NOMO-1 treated with DMSO at 0.1 percent for 48 hours (cell line): Measurements from ENCODE around the gene MAGEA8.
"Not testable (repeated sequence)": the region's sequence is repeated elsewhere in the genome, so short reads cannot be mapped to it uniquely, and the experiment has no call there.

ENCODE experiments used
- DNase-seq: peaks from one replicate; lab custom pipeline; 2025; ENCODE audit not compliant: unreplicated experiment; lab: John Stamatoyannopoulos, UW

Gene MAGEA8

DNA sequence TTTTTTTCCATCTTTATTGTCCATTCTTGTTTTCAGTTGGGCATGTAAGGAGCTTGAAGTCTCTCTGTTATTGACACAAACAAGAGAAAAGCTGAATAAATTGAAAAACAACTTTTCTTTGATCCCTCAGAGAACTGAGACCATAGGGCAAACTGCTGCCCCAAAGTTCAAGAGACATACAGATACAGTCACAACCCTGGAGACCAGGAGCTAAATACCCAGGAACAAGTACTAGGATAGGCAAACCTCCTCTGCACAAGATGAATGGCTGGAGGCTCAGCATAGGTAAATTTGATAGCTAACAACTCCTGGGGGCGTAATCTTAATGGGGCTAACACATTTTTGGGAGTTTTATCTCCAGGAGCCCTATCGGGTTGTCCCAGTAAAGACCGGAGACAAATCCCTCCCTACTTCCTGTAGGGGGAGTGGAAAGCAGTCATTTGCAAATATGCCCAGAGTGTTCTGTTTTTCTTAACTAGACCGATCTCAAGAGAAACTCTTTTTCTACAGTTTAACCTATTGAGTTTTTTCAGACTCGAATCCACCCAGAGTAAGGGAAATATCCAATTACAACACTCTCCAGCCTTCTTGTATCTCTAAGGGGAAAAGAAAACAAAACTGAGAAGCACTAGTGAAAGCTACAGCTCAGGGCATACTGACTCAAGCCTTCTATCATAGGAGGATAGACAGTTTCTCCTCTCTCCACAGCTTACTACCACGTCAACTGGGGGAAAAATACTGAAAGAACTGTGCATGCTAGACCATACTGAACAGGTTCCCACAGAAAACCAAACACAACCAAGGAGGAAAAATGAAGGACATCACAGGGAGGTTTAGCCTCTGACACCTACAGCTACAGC is 23.1 kb downstream of the MAGEA8 start:
- no peak for DNase-seq

DNA sequence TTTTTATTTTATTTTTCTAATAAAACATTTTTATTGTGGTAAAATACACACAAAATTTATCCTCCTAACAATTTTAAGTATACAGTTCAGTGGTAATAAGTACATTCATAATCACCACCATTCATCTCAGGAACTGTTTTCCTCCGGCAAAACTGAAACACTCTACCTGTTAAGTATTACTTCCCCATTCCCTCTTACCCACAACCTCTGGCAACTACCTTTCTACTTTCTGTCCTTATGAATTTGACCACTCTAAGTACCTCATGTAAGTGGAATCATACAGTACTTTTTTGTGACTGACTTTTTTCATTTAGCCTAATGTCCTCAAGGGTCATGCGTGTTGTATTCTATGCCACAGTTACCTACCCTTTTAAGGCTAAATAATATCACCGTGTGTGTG is 27.3 kb downstream of the MAGEA8 start:
- DNase-seq, result no peak

DNA sequence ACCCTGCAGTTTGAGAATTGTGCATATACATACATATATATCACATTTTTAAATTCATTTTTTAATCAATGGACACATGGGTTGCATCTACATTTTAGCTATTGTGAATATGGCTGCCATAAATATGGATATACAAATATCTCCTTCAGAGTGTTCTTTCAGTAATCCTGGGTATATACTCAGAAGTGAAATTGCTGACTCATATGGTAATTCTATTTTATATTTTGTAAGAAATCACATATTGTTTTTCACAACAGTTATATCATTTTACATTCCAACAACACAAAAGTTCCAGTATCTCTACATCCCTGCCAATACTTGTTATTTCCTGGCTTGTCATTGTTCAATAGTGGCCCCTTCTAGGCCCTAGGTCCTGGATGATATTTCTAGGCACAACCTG is 27.7 kb downstream of the MAGEA8 start:
- DNase-seq, result no peak

DNA sequence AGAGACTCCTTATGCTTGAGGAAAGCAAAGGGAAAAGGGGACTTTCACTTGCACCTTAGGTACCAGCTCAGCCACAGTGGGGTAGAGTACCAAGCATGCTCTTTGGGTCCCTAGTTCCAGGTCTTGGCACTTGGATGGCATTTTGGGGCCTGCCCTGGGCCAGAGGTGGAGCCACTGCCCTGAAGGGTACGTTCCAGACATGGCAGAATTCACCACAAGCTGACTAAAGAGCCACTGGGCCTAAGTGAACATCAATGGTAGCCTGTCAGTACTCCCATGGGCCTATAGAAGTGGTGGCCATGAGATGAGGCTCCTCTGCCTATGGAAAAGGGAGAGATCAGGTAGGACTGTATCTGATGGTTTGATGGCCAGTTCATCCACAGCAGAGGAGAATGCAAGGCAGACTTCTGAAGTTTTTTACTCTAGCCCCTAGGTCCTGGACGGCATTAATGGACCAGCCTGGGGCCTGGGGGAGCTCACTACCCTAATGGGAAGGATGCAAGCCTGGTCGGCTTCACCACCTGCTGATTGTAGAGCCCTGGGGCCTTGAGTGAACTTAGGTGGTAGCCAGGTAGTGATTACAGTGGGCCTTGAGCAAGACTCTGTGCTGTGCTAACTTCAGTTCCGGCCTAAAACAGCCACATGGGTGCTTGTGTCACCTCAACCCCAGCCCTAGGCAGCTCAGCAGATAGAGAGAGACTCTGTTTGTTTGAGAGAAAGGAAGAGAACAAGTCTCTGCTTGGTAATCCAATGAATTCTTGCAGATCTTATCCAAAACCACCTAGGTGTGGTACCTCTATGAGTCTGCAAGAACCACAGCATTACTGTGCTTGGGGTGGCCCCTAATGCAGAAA is 28.6 kb downstream of the MAGEA8 start:
- peak; percentile 48 for DNase-seq

DNA sequence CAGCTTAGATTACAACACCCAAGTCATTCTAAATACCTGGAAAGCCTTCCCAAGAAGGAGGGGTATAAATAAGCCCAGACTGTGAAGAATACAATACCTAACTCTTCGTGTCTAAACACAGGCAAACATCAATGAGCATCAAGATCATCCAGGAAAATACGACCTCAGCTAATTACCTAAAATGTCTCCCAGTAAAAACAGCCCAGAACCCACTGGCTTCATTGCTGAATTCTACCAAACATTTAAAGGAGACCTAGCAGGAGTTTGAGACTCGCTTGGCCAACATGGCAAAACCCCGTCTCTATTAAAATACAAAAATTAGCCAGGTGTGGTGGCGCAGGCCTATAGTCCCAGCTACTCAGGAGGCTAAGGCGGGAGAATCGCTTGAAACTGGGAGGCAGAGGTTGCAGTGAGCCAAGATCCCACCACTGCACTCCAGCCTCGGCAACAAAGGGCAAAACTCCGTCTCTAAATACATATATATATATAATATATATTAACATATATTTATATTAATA is 29.3 kb downstream of the MAGEA8 start:
- peak; percentile 48 for DNase-seq

DNA sequence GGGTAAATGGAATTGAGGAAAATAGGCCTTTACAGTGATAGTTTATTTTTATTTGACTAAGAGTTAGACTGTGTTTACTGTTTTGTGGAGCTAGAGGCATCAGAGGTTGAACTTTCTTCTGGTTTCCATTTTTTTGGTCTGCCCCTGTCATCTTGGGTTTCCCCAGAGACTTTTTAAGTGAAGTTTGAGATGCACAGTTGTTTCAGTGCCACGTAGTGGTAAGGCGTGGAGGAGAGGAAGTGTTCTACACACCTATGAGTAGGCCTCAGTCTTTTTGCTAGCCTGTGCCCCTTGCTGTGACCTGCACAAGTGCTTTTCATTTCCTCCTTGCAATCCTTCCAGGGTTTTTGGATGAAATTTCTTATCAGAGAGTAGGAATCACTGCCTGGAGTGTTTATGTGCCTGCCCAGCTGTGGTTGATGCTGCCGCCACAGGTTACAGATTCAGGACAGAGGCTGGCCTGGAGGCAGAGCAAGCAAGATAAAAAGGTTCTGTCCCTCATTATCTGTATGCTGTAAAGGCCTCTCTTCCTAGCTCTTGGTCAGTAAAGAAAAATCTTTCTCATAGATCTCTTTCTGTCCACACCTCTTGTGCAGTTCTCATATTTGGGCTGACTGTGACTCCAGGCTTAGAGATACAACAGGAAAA is 35.9 kb downstream of the MAGEA8 start:
- DNase-seq, result no peak

DNA sequence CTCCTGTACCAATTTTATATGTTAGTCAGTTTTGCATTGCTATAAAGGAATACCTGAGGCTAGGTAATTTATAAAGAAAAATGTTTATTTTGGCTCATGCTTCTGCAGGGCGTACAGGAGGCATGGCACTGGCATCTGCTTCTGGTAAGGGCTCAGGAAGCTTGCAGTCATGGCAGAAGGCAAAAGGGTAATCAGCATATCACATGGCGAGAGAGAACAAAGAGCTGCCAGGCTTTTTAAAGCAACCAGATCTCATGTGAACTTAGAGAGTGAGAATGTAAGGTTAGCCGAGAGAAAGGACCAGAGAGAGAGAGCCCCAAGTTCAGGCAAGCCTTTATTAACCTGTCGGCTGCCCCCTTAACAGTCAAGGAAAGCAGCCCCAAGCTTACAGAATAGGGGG is 42.9 kb downstream of the MAGEA8 start:
- DNase-seq, result not testable (repeated sequence)

DNA sequence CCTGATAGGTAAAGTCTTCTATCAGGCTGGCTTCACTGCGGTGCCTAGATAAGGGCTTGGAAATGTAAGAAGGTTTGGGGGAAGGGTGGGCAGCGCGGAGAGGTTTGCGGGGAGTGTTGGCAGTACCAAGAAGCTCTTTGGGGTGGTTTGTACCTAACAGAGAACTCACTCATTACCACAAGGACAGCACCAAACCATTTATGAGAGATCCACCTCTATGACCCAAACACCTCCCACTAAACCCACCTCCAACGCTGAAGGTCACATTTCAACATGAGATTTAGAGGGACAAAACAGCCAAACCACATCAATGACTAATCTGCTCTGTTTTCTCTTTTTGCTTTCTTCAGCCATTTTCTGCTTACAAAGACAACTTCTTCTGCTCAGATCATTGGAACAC is 43.5 kb downstream of the MAGEA8 start:
- not testable (repeated sequence) for DNase-seq

DNA sequence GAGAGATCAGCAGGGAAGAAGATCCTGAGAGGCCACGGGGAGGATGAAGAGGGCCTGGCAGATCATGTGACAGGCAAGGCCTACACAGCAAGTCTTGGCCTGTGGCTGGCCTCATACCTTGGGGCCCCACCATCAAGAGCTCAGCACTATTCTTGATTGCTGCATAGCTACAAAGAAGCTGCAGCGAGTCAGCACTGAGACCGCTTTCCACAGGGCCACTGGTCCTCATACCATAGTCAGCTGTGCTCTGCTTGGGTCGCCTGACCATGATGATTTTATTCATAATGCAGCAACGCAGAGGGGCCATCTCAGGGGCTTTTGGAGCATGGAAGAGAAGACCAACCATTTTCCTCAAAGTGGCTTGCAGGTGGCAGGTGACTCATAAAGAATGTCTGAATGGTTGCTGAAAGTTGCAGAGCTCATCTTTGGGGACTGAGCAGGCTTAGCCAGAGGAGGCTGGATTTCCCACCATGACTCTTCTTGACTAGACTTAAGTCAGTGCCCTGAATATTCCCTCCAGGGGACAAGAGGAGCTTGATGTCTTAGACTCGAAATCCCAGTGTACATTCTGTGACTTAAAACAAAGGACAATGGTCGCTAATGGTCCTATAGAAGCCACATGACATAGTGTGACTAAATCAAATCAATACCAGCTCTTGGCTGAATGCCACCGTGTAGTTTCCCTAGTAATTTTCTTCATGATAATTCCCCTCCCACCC is 46.4 kb downstream of the MAGEA8 start:
- DNase-seq, result not testable (repeated sequence)

DNA sequence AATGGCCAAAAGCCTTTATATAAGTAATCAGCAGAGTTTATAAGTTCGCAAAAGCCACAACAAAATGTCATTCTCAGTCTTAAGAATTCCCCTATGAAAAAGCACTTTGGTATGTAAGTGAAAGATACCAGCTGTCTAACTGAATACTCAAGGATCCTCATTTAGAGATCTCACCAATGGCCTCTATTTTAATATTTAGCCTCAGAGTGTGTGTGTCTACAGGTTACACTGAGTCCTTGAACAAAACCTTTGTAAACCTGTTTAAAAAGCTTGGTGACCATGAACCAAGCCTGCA is 46.9 kb downstream of the MAGEA8 start:
- DNase-seq, result not testable (repeated sequence)

DNA sequence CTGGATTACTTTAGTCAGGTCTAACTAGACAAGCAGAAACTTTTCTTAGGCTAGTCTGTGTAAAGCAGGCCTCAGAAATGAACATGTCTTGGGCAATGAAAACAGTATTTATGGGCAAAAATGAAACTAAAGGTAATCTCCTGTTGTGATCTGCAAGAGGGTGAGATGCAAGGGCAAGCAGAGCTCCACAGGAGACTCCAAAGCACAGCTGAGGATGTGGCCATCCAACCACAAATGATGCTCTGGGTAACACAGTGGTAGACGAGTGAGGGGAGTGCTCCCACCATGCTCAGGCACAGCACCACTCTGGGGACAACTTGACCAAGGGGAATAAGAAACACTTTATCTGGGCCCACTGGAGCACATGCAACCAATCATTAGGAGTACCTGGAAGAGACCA is 47.7 kb downstream of the MAGEA8 start:
- DNase-seq, result not testable (repeated sequence)

DNA sequence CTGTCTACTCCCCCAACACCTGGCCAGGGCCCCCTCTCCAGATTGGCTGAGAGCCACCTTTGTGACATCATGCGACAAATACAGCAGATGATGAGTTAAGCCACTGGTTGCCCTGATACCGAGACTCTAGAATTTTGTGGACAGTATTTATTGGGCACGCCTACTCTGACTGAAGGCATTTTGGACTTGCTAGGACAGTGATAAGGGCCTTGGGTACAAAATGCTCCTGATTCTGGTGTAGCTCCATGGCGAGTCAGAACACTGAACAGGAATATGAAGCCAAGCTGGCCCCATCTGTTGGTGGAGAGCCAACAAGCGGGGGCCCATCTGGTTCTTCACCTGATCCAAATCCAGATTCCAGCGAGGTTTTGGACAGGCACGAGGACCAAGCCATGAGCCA is 48.4 kb downstream of the MAGEA8 start, which contains the start of gene HSFX4:
Gene HSFX4 (plus strand): TSS at position 174 of the 400 bp plus-strand sequence. CDS start 72 bp downstream, at position 246.
- not testable (repeated sequence) for DNase-seq

DNA sequence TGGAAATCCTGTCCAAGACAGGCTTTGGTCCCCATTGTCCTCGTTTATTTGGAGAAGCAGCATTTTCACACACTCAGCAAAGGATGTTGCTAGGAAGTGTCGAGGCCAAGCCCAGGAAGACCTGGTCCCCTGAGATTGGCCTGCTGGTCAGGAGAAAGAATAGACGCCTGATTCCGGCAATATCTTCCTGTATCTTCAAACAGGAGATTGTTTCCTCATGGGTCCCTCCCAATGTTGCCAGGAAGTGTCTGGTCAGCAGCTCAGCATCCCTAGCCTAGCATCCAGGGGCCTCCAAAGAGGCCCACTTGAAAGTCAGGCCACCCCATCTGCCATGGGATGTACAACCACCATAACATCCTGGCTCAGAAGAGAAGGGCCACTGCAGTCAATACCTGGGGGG is 50.4 kb downstream of the MAGEA8 start:
- not testable (repeated sequence) for DNase-seq

DNA sequence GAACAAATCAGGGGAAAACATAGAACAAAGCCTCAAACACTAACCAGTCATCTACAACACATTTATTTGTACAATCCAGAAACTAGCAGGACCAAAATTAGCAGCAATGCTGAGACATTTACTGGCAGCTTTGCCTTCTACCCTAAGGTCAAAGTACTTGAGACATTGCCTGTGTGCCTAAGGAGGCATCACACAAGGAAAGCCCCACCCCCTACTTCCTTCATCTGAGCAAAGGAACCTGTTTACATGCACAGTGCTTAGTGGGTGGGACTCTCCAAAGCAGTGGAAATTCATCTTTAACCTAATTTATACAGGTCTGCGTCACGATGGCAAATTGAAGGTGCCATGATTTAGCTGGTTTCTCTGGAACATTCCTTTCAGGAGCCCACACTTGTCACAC is 51.2 kb downstream of the MAGEA8 start:
- DNase-seq, result not testable (repeated sequence)

DNA sequence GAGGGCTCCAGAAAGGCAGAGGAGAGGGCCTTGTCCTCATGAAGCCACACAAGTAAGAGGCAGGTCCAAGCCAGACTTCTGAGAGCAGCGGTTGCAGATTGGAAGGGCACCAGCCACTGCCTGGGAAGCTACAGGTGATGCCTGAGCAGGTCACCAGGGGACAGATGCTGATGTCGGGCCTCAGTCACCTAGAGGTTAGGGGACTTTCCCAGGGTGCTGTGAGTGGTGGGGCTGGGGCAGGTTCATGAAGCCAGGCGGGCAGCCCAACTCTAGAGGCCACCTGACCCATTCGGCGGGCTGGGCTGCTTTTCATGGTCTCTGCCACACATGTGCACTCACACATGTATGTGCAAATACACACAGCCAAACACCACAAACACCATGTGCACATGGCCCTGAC is 52.0 kb downstream of the MAGEA8 start:
- not testable (repeated sequence) for DNase-seq

DNA sequence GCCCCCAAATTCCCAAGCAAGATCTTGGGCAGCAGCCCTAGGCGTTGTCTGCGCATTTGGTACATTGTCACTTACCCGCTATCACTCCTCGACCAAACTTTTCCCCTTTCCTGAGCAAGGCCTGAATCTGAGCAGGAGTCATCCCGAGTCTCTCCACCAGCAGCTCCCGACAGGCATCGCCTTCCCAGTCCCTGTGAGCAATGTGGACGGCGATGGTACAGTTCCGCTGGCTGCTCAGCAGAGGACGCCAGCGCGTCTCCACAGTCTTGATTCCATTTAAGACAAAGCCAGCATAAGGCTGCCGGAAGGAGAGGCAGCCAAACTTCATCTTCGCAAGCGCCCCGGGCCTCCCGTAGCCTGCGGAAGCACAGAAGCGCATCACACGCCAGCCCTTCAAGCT is 52.6 kb downstream of the MAGEA8 start:
- not testable (repeated sequence) for DNase-seq
